Measurements from ENCODE around the gene UPK2.

GRCh38 chr11:118956847-118957469 is 860 bp downstream of the UPK2 start:
- no peak; the same call in 2 of the 3 replicates for TF ChIP-seq CTCF (IDR thresholded peaks at IDR 0.05)
- TF ChIP-seq JUN (IDR thresholded peaks at IDR 0.05) = no peak
- TF ChIP-seq SREBF2 (IDR thresholded peaks at IDR 0.05) = no peak

Measured in A549 (cell line).